ENCODE data around the gene TLCD4.

DNA sequence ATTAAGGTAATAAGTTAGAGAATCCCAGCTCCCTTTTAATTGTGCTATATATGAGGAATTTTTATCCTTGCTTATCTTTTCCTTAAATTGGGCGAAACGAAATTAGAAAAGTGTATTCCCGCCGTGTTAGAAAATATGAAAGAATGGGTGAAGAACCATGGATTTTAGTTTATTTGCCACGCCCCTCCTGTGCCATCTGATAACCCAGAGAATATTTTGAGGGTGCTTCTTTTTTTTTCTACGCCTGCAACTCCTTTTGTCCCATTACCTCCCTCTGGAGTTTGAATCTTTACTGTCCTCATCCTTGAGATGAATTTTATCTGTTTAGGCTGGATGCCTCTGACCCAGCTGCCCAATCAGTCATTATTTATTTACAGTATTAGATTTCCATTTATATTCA is 1.6 kb downstream of the TLCD4 start:
- TF ChIP-seq FOXP2 (optimal IDR thresholded peaks at IDR 0.05; ENCODE audit: borderline replicate concordance, extremely low read depth, extremely low read length, insufficient read depth) (no peak), TAF1 (IDR thresholded peaks at IDR 0.05; ENCODE audit: borderline replicate concordance, insufficient read depth, low read length) (no peak), POLR2AphosphoS5 (IDR thresholded peaks at IDR 0.05; ENCODE audit: low read depth, low read length) (no peak), SIN3A (IDR thresholded peaks at IDR 0.05; ENCODE audit: borderline replicate concordance, insufficient read depth, low read length) (no peak)
- TF ChIP-seq, protein P1, sequence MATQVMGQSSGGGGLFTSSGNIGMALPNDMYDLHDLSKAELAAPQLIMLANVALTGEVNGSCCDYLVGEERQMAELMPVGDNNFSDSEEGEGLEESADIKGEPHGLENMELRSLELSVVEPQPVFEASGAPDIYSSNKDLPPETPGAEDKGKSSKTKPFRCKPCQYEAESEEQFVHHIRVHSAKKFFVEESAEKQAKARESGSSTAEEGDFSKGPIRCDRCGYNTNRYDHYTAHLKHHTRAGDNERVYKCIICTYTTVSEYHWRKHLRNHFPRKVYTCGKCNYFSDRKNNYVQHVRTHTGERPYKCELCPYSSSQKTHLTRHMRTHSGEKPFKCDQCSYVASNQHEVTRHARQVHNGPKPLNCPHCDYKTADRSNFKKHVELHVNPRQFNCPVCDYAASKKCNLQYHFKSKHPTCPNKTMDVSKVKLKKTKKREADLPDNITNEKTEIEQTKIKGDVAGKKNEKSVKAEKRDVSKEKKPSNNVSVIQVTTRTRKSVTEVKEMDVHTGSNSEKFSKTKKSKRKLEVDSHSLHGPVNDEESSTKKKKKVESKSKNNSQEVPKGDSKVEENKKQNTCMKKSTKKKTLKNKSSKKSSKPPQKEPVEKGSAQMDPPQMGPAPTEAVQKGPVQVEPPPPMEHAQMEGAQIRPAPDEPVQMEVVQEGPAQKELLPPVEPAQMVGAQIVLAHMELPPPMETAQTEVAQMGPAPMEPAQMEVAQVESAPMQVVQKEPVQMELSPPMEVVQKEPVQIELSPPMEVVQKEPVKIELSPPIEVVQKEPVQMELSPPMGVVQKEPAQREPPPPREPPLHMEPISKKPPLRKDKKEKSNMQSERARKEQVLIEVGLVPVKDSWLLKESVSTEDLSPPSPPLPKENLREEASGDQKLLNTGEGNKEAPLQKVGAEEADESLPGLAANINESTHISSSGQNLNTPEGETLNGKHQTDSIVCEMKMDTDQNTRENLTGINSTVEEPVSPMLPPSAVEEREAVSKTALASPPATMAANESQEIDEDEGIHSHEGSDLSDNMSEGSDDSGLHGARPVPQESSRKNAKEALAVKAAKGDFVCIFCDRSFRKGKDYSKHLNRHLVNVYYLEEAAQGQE (IDR thresholded peaks at IDR 0.05; ENCODE audit: insufficient read depth in 1 of 2, low read depth in 2 of 2, low read length in 2 of 2), result no peak

Measured in PFSK-1 (cell line).